ENCODE results near the gene SMIM8.

DNA sequence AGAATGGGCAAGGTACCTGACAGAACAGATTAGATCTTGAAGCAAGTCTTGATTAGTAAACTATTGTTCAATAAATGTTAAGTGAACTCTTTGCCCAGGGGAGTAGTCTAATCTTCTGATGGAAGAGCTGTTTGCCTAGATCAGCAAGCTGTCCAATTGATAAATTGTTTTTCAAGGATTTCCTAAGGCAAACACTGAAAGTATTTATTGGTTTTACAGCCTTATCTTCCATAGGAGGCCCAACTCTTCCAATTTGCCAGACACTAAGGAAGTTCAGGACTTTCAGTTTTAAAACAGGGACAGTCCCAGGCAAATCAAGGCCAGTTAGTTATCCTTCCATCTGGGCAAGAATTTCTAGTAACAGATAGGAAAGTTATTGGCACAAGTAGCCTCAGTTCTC, 20.4 kb downstream of the SMIM8 start:
- no peak for TF ChIP-seq CTCF (IDR thresholded peaks at IDR 0.05)
- TF ChIP-seq POLR2A (IDR thresholded peaks at IDR 0.05; ENCODE audit: low read depth), result no peak

Measured in esophagus muscularis mucosa (tissue), 3 donors.